Endothelial cell of umbilical vein (primary cell): Measurements from ENCODE around the gene PLXNC1. TPM values are rescaled to one million over a fixed set of nuclear protein-coding genes. Genes with fewer than 3 reads are reported as not detected.

Source experiments
- BruUV-seq: library from RNA; stranded (reverse); fragments of 400-500 nt; replicated peaks from 2 replicates; lab custom pipeline; 2021; lab: Mats Ljungman, UMichigan
- CTCF ChIA-PET: fragments of 300-600, 350-600 bp; sonication (Branson Sonifier 250); formaldehyde crosslinking; loops from one replicate; lab custom pipeline; 2021; ENCODE audit warnings: antibody characterized with exemption, inconsistent platforms; lab: Charles Lee
- POLR2A ChIA-PET: fragments of 300-600, 350-600 bp; sonication (Branson Sonifier 250); formaldehyde crosslinking; loops from one replicate; lab custom pipeline; 2021; ENCODE audit warnings: antibody characterized with exemption, inconsistent platforms; lab: Charles Lee
- DNase-seq: peaks from one replicate; pipeline ENCODE4 v3.0.0-alpha.2; 2011; ENCODE audit warnings: low read depth, low spot score
- FAIRE-seq: peaks from 2 replicates; lab custom pipeline; 2011; peaks lifted over from hg19 to GRCh38; lab: Jason Lieb, UNC
- H2AFZ ChIP-seq: 2 replicates; pipeline ENCODE4 v1.6.0; 2012; ENCODE audit warnings: low read depth, low read length, control low read depth, inconsistent platforms
- H3K27ac ChIP-seq: 2 replicates; pipeline ENCODE4 v1.5.1; 2011; ENCODE audit warnings: low read depth, mild to moderate bottlenecking, control low read depth, low read length, moderate library complexity; ENCODE audit not compliant: insufficient read depth
- H3K27me3 ChIP-seq, 2 experiments: 2 replicates each; pipeline versions ENCODE4 v1.6.0 to v1.6.1; 2011; ENCODE audit warnings: low read length in 2 of 2, mixed read lengths in 1 of 2; ENCODE audit not compliant: control insufficient read depth in 2 of 2, insufficient read depth in 2 of 2
- H3K36me3 ChIP-seq, 2 experiments: 2 replicates in 1 of 2; 3 replicates in 1 of 2; pipeline ENCODE4 v1.5.1; 2011; ENCODE audit warnings: low read length in 2 of 2, mild to moderate bottlenecking in 1 of 2, moderate library complexity in 1 of 2; ENCODE audit not compliant: control insufficient read depth in 2 of 2, insufficient read depth in 2 of 2; ENCODE audit errors: extremely low read depth in 1 of 2
- H3K4me1 ChIP-seq: 3 replicates; pipeline ENCODE4 v1.5.1; 2011; ENCODE audit warnings: mild to moderate bottlenecking, low read length; ENCODE audit not compliant: control insufficient read depth, insufficient read depth; ENCODE audit errors: extremely low read depth
- H3K4me2 ChIP-seq: 2 replicates; pipeline ENCODE4 v1.6.1; 2011; ENCODE audit warnings: low read length, control low read depth, mixed read lengths; ENCODE audit not compliant: insufficient read depth
- H3K4me3 ChIP-seq, 3 experiments: fragments of 200-600 bp in 1 of 3; sonication (generic), shearing (Covaris generic) in 1 of 3; replicated peaks in 1 of 3; 2 replicates each; pipeline ENCODE4 v1.5.1; 2011 to 2016; ENCODE audit warnings: control low read depth in 3 of 3, low read length in 3 of 3, mild to moderate bottlenecking in 2 of 3, inconsistent platforms in 1 of 3, low read depth in 1 of 3, moderate library complexity in 1 of 3; ENCODE audit not compliant: insufficient read depth in 1 of 3
- H3K79me2 ChIP-seq: 2 replicates; pipeline ENCODE4 v1.6.0; 2012; ENCODE audit warnings: low read length, inconsistent platforms; ENCODE audit not compliant: control insufficient read depth, insufficient read depth
- H3K9ac ChIP-seq: replicated peaks from 2 replicates; pipeline ENCODE3; 2011; ENCODE audit warnings: low read length, control low read depth; ENCODE audit not compliant: insufficient read depth; ENCODE audit errors: extremely low read depth
- H3K9me1 ChIP-seq: replicated peaks from 3 replicates; pipeline ENCODE4 v1.6.0; 2011; ENCODE audit warnings: mild to moderate bottlenecking, low read length; ENCODE audit not compliant: control insufficient read depth, insufficient read depth; ENCODE audit errors: extremely low read depth
- H3K9me3 ChIP-seq: replicated peaks from 2 replicates; pipeline ENCODE4 v1.5.1; 2012; ENCODE audit warnings: low read length, inconsistent platforms; ENCODE audit not compliant: control insufficient read depth, insufficient read depth
- H4K20me1 ChIP-seq: replicated peaks from 2 replicates; pipeline ENCODE3; 2011; ENCODE audit warnings: mild to moderate bottlenecking, low read length; ENCODE audit not compliant: control insufficient read depth, insufficient read depth; ENCODE audit errors: extremely low read depth
- CTCF ChIP-seq, 2 donors: IDR thresholded peaks; 1 replicate in 1 of 2; 2 replicates in 1 of 2; pipeline ENCODE4 v1.5.1; 2011; ENCODE audit warnings: low read length in 2 of 2, mild to moderate bottlenecking in 2 of 2, moderate library complexity in 2 of 2, control low read depth in 1 of 2, inconsistent platforms in 1 of 2, low read depth in 1 of 2; ENCODE audit not compliant: insufficient read depth in 1 of 2; ENCODE audit errors: extremely low read depth in 1 of 2
- EZH2 ChIP-seq: IDR thresholded peaks from 2 replicates; pipeline ENCODE4 v1.6.1; 2012; ENCODE audit warnings: borderline replicate concordance, low read depth, mild to moderate bottlenecking, moderate library complexity, low read length, inconsistent platforms; ENCODE audit not compliant: severe bottlenecking
- FOS ChIP-seq: IDR thresholded peaks from 2 replicates; pipeline ENCODE4 v1.6.1; 2011; ENCODE audit warnings: mild to moderate bottlenecking, low read length, moderate library complexity, borderline replicate concordance; ENCODE audit not compliant: insufficient read depth
- GATA2 ChIP-seq: IDR thresholded peaks from 2 replicates; pipeline ENCODE4 v1.7.0; 2011; ENCODE audit warnings: low read depth, mild to moderate bottlenecking, moderate library complexity, mixed read lengths, low read length; ENCODE audit not compliant: insufficient read length, insufficient read depth
- POLR2A ChIP-seq: IDR thresholded peaks from 2 replicates; pipeline ENCODE4 v1.6.1; 2012; ENCODE audit warnings: low read depth, mild to moderate bottlenecking, control low read depth, low read length
- dilution Hi-C: fragments of 300-500 bp; cut with MboI; formaldehyde crosslinking; loops from one replicate; pipeline ENCODE4 v1.15.0; 2019; ENCODE audit warnings: low sequenced_read_pairs; ENCODE audit not compliant: extremely low pct_ligation_motif_present
- intact Hi-C: fragments of 100-400 bp; cut with micrococcal nuclease; formaldehyde crosslinking; loops from one replicate; pipeline ENCODE4 v1.10.0; 2022
- polyA plus RNA-seq, 4 experiments: library from polyadenylated mRNA; depleted of rRNA in 3 of 4; stranded (reverse) in 3 of 4; unstranded in 1 of 4; fragments of >200 nt; gene quantifications; 2 replicates each; pipeline versions ENCODE4 v1.2.1 to v1.2.3, GENCODE V29; 2011 to 2012; ENCODE audit warnings: missing spikeins in 1 of 4
- total RNA-seq: library from RNA; stranded (reverse); gene quantifications from 2 replicates; pipeline ENCODE4 v1.2.3, GENCODE V29; 2021
- TF ChIP-seq, protein P1 (sequence below): IDR thresholded peaks from 2 replicates; pipeline ENCODE4 v1.6.1; 2011; ENCODE audit not compliant: insufficient read depth, insufficient read length

The PLXNC1 gene
- total and polyA plus RNA-seq, 2 donors (not counting 3 experiments of a cell fraction or from before 2014, with no cell fraction given): 0.04 TPM; not detected in 1

- intact Hi-C loops (no loop called here), dilution Hi-C loops (no loop called here)
- no peaks in the 10 kb centered on the region for H3K4me1 ChIP-seq
- H3K9me1 ChIP-seq: no peaks in the 10 kb centered on the region
- no TSS peak for BruUV-seq
- no peak overlapping the region for H2AFZ ChIP-seq
- H3K79me2 ChIP-seq: no peaks in the 10 kb centered on the region
- H3K36me3 ChIP-seq: no peaks in the 10 kb centered on the region
- no peak for TF ChIP-seq FOS
- TF ChIP-seq EZH2: no peak
- TF ChIP-seq, protein P1, sequence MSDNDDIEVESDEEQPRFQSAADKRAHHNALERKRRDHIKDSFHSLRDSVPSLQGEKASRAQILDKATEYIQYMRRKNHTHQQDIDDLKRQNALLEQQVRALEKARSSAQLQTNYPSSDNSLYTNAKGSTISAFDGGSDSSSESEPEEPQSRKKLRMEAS: no peak
- no peak for TF ChIP-seq POLR2A
- no peaks in the 10 kb centered on the region for H3K9me3 ChIP-seq
- DNase-seq (no peak), FAIRE-seq (no peak)
- no peaks in the 10 kb centered on the region for H4K20me1 ChIP-seq
- CTCF ChIA-PET: no interaction called here
- no peak overlapping the region for H3K4me2 ChIP-seq
- no peak overlapping the region for H3K4me3 ChIP-seq
- H3K27me3 ChIP-seq: peaks cover 3 to 5% of the 10 kb centered on the region in 2 experiments
- H3K27ac ChIP-seq: no peak overlapping the region
- POLR2A ChIA-PET: no interaction called here
- H3K9ac ChIP-seq: no peak overlapping the region
Observed at GRCh38 chr12:94242901-94243300, 94.5 kb downstream of the PLXNC1 start.

DNA sequence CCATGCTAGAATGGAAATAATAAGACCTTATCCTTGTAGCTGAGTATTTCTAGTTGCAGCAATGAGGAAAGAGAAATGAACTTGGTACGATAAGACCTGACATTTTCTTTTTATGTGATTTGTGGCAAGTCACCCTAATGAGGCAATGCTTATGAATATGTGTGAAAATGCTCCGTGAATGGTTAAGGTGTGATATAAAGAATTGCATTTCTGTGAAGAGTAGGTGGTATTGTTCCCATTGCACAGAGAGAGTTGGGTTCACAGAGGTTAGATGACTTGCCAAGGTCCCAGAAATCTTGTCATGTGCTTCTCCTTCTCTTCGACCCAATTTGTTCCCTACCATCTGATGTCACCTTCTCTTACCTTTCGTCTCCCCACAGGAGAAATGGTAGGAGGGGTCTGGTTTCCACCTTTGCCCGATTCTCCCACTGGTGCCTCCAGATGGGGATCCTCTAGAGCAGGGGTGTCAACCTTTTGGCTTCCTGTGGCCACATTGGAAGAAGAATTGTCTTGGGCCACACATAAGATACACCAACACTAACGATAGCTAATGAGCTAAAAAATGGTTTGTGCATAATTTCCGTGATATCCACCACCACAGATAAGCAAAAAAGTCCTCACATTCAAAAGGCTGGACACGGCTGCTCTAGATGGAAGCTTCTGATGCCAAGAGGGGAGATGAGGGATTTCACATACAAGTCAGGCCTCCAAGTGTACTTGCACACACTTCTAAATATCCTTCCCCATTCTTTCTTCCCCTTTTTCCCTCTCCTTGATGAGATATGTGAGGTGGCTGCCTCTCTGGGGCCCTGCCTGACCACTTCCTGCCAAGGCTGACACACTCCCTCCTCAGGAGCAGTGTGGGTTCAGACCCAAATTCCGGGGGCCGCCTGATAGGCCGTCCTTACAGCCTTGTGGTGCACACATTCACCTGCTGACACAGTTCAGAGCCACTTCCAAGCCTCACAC lies 96.1 kb downstream of the PLXNC1 start:
- Histone ChIP-seq H3K27me3 (peaks cover 3 to 5% of the 10 kb centered on the region in 2 experiments), H3K4me2 (no peak overlapping the region), H3K36me3 (no peaks in the 10 kb centered on the region), H3K4me1 (no peaks in the 10 kb centered on the region), H3K9me3 (no peaks in the 10 kb centered on the region), H4K20me1 (no peaks in the 10 kb centered on the region), H2AFZ (no peak overlapping the region), H3K9me1 (no peaks in the 10 kb centered on the region), H3K79me2 (no peaks in the 10 kb centered on the region), H3K4me3 (no peak overlapping the region), H3K27ac (no peak overlapping the region), H3K9ac (no peak overlapping the region)
- dilution Hi-C loops (no loop called here), intact Hi-C loops (no loop called here)
- TF ChIP-seq CTCF (IDR thresholded peaks at IDR 0.05; ENCODE audit: extremely low read depth in 1 of 2, insufficient read depth in 1 of 2, low read depth in 1 of 2, low read length in 2 of 2) (no peak), GATA2 (no peak)
- POLR2A ChIA-PET: no interaction called here
- DNase-seq: no peak
- BruUV-seq: no TSS peak
- CTCF ChIA-PET: interaction anchor here (0.6 kb wide), 1 partner anchor 38 kb away, joined by 3 read pairs; no protein-coding TSS in a partner anchor
- no peak for FAIRE-seq
